ENCODE data around the gene MYO3A. TPM values are rescaled to one million over a fixed set of nuclear protein-coding genes. Genes with fewer than 3 reads are reported as not detected.

MYO3A gene
- total and polyA plus RNA-seq, 12 donors: under 0.01 to 0.17 TPM; not detected in 10

DNA sequence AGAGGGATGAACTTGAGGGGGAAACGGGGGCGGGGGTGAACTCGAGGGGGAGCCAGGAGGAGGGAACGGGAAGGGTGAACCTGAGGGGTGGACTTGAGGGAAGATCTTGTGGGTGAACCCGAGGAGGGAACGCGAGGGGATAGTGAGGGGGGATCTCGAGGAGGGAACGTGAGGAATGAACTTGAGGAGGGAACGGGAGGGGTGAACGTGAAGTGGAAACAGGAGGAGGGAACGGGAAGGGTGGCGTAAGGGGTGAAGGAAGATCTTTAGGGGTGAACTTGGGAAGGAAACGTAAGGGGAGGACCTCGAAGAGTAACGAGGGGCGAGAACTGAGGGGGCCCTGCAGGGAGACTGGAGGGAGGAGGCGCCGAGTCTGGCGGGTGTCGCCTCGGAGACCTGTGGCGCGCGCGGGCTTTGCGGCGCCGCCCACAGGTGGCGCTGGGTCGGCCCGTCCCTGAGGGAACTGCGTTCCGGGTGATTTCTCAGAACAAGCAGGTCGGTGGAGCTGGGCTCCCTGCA, 651 bp downstream of the MYO3A start:
- Histone ChIP-seq H3K27ac (no peak overlapping the region), H3K4me3 (peak overlapping the region in 8 of 10 donors; percentile 16 to 38 (median 34)), H3K36me3 (no peaks in the 10 kb centered on the region), H3K4me1 (peaks cover 0 to 6% (median 4%) of the 10 kb centered on the region in 9 donors), H3K27me3 (peaks cover 0 to 63% (median 51%) of the 10 kb centered on the region in 7 donors), H3K9me3 (peaks cover 0 to 3% (median 0%) of the 10 kb centered on the region in 11 donors)
- intact Hi-C loops (cut with DNase I): no loop called here
- TF ChIP-seq, protein P1, sequence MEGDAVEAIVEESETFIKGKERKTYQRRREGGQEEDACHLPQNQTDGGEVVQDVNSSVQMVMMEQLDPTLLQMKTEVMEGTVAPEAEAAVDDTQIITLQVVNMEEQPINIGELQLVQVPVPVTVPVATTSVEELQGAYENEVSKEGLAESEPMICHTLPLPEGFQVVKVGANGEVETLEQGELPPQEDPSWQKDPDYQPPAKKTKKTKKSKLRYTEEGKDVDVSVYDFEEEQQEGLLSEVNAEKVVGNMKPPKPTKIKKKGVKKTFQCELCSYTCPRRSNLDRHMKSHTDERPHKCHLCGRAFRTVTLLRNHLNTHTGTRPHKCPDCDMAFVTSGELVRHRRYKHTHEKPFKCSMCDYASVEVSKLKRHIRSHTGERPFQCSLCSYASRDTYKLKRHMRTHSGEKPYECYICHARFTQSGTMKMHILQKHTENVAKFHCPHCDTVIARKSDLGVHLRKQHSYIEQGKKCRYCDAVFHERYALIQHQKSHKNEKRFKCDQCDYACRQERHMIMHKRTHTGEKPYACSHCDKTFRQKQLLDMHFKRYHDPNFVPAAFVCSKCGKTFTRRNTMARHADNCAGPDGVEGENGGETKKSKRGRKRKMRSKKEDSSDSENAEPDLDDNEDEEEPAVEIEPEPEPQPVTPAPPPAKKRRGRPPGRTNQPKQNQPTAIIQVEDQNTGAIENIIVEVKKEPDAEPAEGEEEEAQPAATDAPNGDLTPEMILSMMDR (IDR thresholded peaks at IDR 0.05): peak in 7 of 9 donors; percentile 14 to 41 (median 33)
- peak in 1 of 8 donors; percentile 29 for ATAC-seq
- 1% methylated on average over 35 of the region's 35 CpGs for WGBS, 2 donors
- DNase-seq: peak in 1 of 2 donors; percentile 7

DNA sequence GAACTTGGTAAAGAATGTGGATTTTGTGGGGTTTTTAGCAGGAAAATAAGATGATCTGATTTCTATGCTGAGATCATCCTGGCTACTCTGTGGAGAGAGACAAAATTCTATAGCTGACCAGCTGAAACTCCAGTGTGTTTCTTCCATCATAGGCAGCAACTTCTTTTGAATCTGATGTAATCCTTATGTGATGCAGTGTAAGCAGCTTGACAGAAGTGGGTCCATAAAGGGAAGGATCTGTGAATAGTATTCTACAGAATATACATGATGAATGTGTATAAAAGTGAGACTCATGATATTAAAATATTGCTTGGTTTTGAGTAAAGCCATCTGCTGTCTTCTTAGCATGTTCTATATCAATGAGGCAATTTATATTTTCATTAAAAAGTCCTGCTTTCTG, 4.4 kb downstream of the MYO3A start:
- Histone ChIP-seq H3K4me1 (peaks cover 0 to 6% (median 4%) of the 10 kb centered on the region in 9 donors), H3K36me3 (no peaks in the 10 kb centered on the region), H3K9me3 (no peaks in the 10 kb centered on the region), H3K4me3 (no peak overlapping the region), H3K27ac (no peak overlapping the region), H3K27me3 (peaks cover 0 to 62% (median 47%) of the 10 kb centered on the region in 7 donors)
- no peak for DNase-seq
- intact Hi-C loops (cut with DNase I): no loop called here
- TF ChIP-seq, protein P1 (IDR thresholded peaks at IDR 0.05): no peak
- no peak for ATAC-seq

DNA sequence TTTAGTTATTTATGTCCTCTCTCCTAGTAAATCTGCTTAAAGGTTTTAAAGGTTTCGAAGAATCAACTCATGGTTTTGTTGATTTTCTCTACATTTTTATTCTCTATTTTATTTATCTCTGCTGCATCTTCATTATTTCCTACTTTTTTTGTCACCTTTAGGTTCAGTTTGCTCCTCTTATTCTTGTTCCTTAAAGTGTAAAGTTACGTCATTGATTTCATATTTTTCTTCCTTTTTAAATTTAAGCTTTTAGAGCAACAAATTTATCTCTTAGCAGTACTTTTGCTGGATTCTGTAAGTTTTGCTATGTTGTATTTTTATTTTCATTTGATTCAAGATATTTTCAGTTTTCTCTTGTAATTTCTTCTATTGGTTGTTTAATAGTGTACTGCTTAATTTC, 10.7 kb downstream of the MYO3A start:
- TF ChIP-seq, protein P1 (IDR thresholded peaks at IDR 0.05): no peak
- Histone ChIP-seq H3K27me3 (peaks cover 0 to 14% (median 0%) of the 10 kb centered on the region in 7 donors), H3K4me1 (no peaks in the 10 kb centered on the region), H3K27ac (no peak overlapping the region), H3K4me3 (no peak overlapping the region), H3K36me3 (no peaks in the 10 kb centered on the region), H3K9me3 (peaks cover 0 to 30% (median 6%) of the 10 kb centered on the region in 11 donors)
- intact Hi-C loops (cut with DNase I): no loop called here
- DNase-seq (no peak), ATAC-seq (no peak)
- 90 to 93% methylated on average over 2 of the region's 2 CpGs for WGBS, 2 donors

DNA sequence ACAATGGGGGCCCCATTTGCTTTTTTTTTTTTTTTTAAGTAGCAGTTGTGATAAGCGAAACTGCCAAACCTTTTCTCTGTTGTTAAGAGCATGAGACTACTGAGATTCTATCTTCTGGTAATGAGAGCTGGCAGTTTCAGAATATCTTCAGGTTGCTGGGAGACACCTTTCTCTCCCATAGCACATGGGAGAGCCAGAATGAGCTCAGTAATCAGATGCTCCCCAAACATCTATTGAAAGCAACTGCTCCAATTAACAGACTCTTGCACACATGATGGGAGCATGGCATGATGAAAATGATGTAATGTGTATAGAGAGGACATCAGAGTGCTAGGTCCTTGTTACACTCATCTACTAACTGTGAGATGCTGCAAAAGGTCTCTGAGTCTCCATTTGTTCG, 18.8 kb downstream of the MYO3A start:
- Histone ChIP-seq H3K27me3 (no peaks in the 10 kb centered on the region), H3K4me3 (no peak overlapping the region), H3K9me3 (peaks cover 0 to 22% (median 3%) of the 10 kb centered on the region in 11 donors), H3K36me3 (no peaks in the 10 kb centered on the region), H3K27ac (no peak overlapping the region), H3K4me1 (no peaks in the 10 kb centered on the region)
- DNase-seq (no peak), ATAC-seq (no peak)
- TF ChIP-seq, protein P1 (IDR thresholded peaks at IDR 0.05): no peak
- intact Hi-C loops (cut with DNase I): no loop called here
- WGBS, 2 donors: 63 to 67% methylated on average over 2 of the region's 2 CpGs

All from heart right ventricle (tissue), 16 donors.